Esophagus (tissue), 2 donors: ENCODE measurements around the gene MARCKS. TPM values are rescaled to one million over a fixed set of nuclear protein-coding genes. Genes with fewer than 3 reads are reported as not detected.

Source experiments
- H3K27ac ChIP-seq, 2 donors: one replicate each; pipeline ENCODE4 v1.5.1; 2013; ENCODE audit warnings: low read depth in 2 of 2, mild to moderate bottlenecking in 2 of 2, inconsistent platforms in 1 of 2, low read length in 1 of 2, moderate library complexity in 1 of 2
- H3K27me3 ChIP-seq, 2 donors: one replicate each; pipeline ENCODE4 v1.6.1; 2013; ENCODE audit warnings: low read length in 2 of 2, control low read depth in 1 of 2, mild to moderate bottlenecking in 1 of 2; ENCODE audit not compliant: insufficient read depth in 2 of 2, control insufficient read depth in 1 of 2
- H3K36me3 ChIP-seq, 2 donors: one replicate each; pipeline ENCODE4 v1.6.1; 2013; ENCODE audit warnings: low read length in 1 of 2; ENCODE audit not compliant: control insufficient read depth in 2 of 2, insufficient read depth in 2 of 2
- H3K4me1 ChIP-seq, 2 donors: one replicate each; pipeline ENCODE4 v1.6.1; 2013; ENCODE audit warnings: low read length in 1 of 2; ENCODE audit not compliant: control insufficient read depth in 2 of 2, insufficient read depth in 2 of 2
- H3K4me3 ChIP-seq, 2 donors: one replicate each; pipeline ENCODE4 v1.5.1; 2013; ENCODE audit warnings: low read length in 2 of 2, mild to moderate bottlenecking in 2 of 2, low read depth in 1 of 2, moderate library complexity in 1 of 2
- H3K9me3 ChIP-seq, 2 donors: one replicate each; pipeline ENCODE4 v1.6.1; 2013; ENCODE audit warnings: mild to moderate bottlenecking in 2 of 2, low read depth in 1 of 2, low read length in 1 of 2, moderate library complexity in 1 of 2; ENCODE audit not compliant: control insufficient read depth in 2 of 2, insufficient read depth in 1 of 2
- WGBS, 2 donors: extraction: QIAGEN DNeasy Blood & Tissue Kit; methylation state at CpG; one replicate each; pipeline ENCODE4 v1.1.7; 2013; 5-methylcytosine and 5-hydroxymethylcytosine counted together
- polyA plus RNA-seq, 2 donors: library from polyadenylated mRNA; stranded (reverse); fragments of 200-250 nt; gene quantifications; one replicate each; pipeline ENCODE4 v1.2.3, GENCODE V29; 2013
- donor health status: healthy with polysubstance abuse.
- donor health status: Bipolar disorder and iron deficiency.

The MARCKS gene
- polyA plus RNA-seq, 2 donors = 27.9 to 33.0 TPM

GRCh38 chr6:113858480-113859348 lies 1.6 kb downstream of the MARCKS start:
- WGBS, 2 donors = 1% methylated on average over 62 to 67 of the region's 67 CpGs
- Histone ChIP-seq H3K9me3 (no peaks in the 10 kb centered on the region), H3K4me1 (peaks cover 0 to 2% of the 10 kb centered on the region in 2 donors), H3K36me3 (no peaks in the 10 kb centered on the region), H3K27me3 (no peaks in the 10 kb centered on the region), H3K4me3 (peak overlapping the region; percentile 82 to 92), H3K27ac (peak overlapping the region; percentile 95 to 98)

GRCh38 chr6:113859349-113860180 lies 2.4 kb downstream of the MARCKS start:
- H3K36me3 ChIP-seq = no peaks in the 10 kb centered on the region
- no peaks in the 10 kb centered on the region for H3K27me3 ChIP-seq
- H3K4me1 ChIP-seq = peaks cover 0 to 2% of the 10 kb centered on the region in 2 donors
- H3K4me3 ChIP-seq = peak overlapping the region; percentile 82 to 92
- H3K27ac ChIP-seq = peak overlapping the region; percentile 95 to 98
- 12 to 15% methylated on average over 74 to 90 of the region's 90 CpGs for WGBS, 2 donors
- H3K9me3 ChIP-seq = no peaks in the 10 kb centered on the region

GRCh38 chr6:113860181-113860955 lies 3.2 kb downstream of the MARCKS start:
- H3K27ac ChIP-seq = peak overlapping the region; percentile 95 to 98
- H3K9me3 ChIP-seq = no peaks in the 10 kb centered on the region
- whole genome bisulfite sequencing, 2 donors = 24 to 30% methylated on average over 32 to 56 of the region's 56 CpGs
- H3K4me1 ChIP-seq = peaks cover 0 to 2% of the 10 kb centered on the region in 2 donors
- peak overlapping the region; percentile 82 to 92 for H3K4me3 ChIP-seq
- H3K36me3 ChIP-seq = no peaks in the 10 kb centered on the region
- no peaks in the 10 kb centered on the region for H3K27me3 ChIP-seq

- no peak overlapping the region for H3K27ac ChIP-seq
- peaks cover 0 to 2% of the 10 kb centered on the region in 2 donors for H3K4me1 ChIP-seq
- no peaks in the 10 kb centered on the region for H3K27me3 ChIP-seq
- H3K9me3 ChIP-seq = no peaks in the 10 kb centered on the region
- H3K4me3 ChIP-seq = no peak overlapping the region
- H3K36me3 ChIP-seq = no peaks in the 10 kb centered on the region
Measured at GRCh38 chr6:113862112-113862511, 5.0 kb downstream of the MARCKS start.

- Histone ChIP-seq H3K4me3 (no peak overlapping the region), H3K27ac (no peak overlapping the region), H3K9me3 (no peaks in the 10 kb centered on the region), H3K4me1 (no peaks in the 10 kb centered on the region), H3K36me3 (no peaks in the 10 kb centered on the region), H3K27me3 (no peaks in the 10 kb centered on the region)
- 93 to 98% methylated on average over 2 of the region's 2 CpGs for WGBS, 2 donors
Measured at GRCh38 chr6:113870917-113871316, 13.8 kb downstream of the MARCKS start.

- Histone ChIP-seq H3K4me1 (no peaks in the 10 kb centered on the region), H3K27me3 (no peaks in the 10 kb centered on the region), H3K4me3 (no peak overlapping the region), H3K36me3 (no peaks in the 10 kb centered on the region), H3K27ac (no peak overlapping the region), H3K9me3 (no peaks in the 10 kb centered on the region)
- 76 to 81% methylated on average over 3 of the region's 3 CpGs for WGBS, 2 donors
Measured at GRCh38 chr6:113871975-113872374, 14.8 kb downstream of the MARCKS start.

GRCh38 chr6:113873043-113873667 lies 16.0 kb downstream of the MARCKS start:
- H3K4me3 ChIP-seq = no peak overlapping the region
- no peaks in the 10 kb centered on the region for H3K9me3 ChIP-seq
- H3K4me1 ChIP-seq = no peaks in the 10 kb centered on the region
- peak overlapping the region in 1 of 2 donors; percentile 0 for H3K27ac ChIP-seq
- WGBS, 2 donors = 50 to 67% methylated on average over 8 of the region's 8 CpGs
- no peaks in the 10 kb centered on the region for H3K27me3 ChIP-seq
- no peaks in the 10 kb centered on the region for H3K36me3 ChIP-seq

GRCh38 chr6:113875470-113875869 lies 18.3 kb downstream of the MARCKS start:
- no peaks in the 10 kb centered on the region for H3K9me3 ChIP-seq
- no peaks in the 10 kb centered on the region for H3K4me1 ChIP-seq
- H3K27ac ChIP-seq = no peak overlapping the region
- H3K36me3 ChIP-seq = no peaks in the 10 kb centered on the region
- WGBS, 2 donors = 79 to 82% methylated on average over 2 of the region's 2 CpGs
- no peak overlapping the region for H3K4me3 ChIP-seq
- H3K27me3 ChIP-seq = no peaks in the 10 kb centered on the region

- Histone ChIP-seq H3K27ac (no peak overlapping the region), H3K4me3 (no peak overlapping the region), H3K9me3 (no peaks in the 10 kb centered on the region), H3K27me3 (no peaks in the 10 kb centered on the region), H3K4me1 (no peaks in the 10 kb centered on the region), H3K36me3 (no peaks in the 10 kb centered on the region)
- 88 to 89% methylated on average over 1 of the region's 1 CpG for WGBS, 2 donors
Measured at GRCh38 chr6:113876695-113877094, 19.6 kb downstream of the MARCKS start.
